GM19328 (cell line): ENCODE measurements around the gene ZNF763.
"Not testable (repeated sequence)": the region's sequence is repeated elsewhere in the genome, so short reads cannot be mapped to it uniquely, and the experiment has no call there.

Experiments
- ATAC-seq: cut with Tn5 transposase; IDR thresholded peaks from one replicate; pipeline ENCODE4 v1.9.1; 2021; ENCODE audit warnings: mild to moderate bottlenecking, moderate library complexity; ENCODE audit not compliant: unreplicated experiment

ZNF763 gene

DNA sequence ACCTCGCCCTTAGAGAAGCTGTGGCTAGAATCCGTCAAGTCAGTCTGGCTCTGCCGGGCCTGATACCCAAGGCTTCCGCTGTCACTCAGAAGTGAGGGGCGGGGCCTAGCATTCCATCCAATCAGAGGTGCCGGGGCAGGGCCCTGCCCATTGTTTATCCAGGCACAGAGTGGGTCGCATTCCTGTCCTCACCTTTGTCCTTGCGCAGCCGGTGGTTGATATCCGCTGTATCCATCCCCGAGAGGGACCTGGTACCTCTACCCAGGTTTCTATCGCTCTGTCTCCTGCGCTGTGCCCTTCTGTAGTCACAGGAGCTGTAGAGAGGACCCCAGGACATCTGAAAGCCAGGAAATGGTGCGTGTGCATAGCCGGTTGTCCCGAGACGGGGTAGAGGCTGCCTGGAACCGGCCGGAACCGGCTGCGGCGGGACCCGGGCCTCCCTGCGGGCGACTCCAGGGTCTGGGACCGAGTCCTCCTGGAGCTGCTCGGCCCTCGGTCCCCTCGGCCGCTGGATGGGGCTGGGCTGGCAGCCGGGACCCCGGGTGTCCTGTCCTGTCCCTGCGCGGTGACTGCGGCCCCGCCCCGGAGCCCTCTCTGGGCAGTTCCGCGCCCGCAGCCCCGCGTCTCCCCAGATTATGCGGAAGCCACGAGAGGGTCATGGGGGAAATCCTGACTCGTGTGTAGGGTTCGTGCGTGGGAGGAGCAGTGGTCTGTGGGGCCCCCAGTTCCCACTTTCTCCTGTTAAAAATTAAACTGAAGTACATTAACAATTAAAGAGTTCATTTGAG, at the start of gene ZNF763:
Gene ZNF763 (plus strand): TSS at position 183 of the 788 bp plus-strand sequence. CDS start 169 bp downstream, at position 352.
- ATAC-seq = peak; percentile 90

DNA sequence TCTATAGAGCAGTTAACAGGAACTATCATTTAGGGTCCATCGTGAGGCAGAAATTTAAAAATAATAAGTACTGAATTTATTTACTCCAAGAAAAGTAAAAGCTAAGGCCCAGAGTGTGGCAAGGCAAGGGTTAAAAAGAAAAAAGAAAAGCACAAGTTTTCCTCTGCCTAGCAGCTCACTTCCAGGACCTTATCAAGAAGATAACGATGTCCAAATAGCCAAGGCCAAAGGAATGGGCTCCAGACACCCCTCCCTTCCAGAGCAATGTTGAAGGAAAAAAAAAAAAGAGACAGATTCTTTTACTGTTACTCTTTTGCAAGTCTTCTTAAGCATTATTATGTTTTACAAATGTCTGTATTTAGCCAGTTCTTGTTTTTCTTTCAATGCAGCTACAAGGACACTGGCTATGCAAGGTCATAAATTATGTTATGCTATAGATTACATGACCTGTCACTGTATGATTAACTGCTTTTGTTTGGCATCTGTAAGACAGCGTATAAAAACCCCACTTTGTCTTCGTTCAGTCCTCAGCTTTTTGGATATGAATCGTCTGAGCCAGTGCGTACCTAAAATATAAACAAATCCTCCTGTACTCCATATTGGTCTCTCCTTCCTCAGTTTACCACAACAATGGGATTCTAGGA, 42.9 kb upstream of the ZNF763 start:
- ATAC-seq = no peak

DNA sequence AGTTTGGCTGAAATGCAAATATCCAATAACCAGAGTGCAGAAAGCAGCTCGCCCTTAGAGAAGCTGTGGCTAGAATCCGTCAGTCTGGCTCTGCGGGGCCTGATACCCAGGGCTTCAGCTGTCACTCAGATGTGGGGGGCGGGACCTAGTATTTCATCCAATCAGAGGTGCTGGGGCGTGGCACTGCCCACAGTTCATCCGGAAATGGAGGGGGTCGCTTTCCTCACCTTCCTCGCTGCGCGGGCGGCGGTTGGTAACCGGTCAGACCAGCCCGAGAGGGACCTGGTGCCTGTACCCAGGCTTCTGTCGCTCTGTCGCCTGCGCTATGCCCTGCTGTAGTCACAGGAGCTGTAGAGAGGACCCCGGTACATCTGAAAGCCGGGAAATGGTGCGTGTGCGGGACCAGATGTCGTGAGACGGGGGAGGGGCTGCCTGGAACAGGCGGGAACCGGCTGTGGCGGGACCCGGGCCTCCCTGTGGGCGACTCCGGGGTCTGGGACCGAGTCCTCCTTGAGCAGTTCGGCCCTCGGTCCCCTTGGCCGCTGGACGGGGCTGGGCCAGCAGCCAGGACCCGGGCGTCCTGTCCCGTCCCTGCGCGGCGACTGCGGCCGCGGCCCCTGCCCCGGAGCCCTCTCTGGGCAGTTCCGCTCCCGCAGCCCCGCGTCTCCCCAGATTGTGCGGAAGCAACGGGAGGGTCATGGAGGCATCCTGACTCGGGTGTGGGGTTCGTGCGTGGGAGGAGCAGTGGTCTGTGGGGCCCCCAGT, 39.8 kb upstream of the ZNF763 start, which contains the start of gene ZNF700:
Gene ZNF700 (plus strand): TSS at position 222 of the 765 bp plus-strand sequence. CDS start 104 bp downstream, at position 326.
- peak; percentile 85 for ATAC-seq

DNA sequence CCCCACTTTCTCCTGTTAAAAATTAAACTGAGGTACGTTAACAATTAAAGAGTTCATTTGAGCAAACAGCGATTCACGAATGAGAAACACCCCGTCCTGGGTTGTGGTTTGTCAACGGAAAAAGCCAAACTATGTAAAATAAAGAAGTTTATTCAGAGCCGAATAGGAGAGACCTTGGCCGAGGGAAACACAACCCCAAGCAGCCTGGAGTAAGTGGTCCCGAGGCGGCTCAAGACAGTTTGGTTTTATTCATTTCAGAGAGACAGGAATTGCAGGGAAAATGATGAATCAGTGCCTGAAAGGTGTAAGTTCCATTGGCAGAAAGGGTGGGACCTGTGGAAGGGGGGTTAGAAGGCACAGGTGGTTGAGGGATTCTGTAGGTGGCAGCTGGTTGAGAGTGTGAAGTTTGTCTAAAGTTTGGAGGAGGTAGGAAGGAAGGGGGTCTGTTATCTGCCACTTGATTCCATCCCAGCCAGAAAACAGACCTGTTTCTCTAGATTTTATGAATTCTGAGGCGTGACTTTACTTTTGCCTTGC, 39.1 kb upstream of the ZNF763 start:
- ATAC-seq = not testable (repeated sequence)

DNA sequence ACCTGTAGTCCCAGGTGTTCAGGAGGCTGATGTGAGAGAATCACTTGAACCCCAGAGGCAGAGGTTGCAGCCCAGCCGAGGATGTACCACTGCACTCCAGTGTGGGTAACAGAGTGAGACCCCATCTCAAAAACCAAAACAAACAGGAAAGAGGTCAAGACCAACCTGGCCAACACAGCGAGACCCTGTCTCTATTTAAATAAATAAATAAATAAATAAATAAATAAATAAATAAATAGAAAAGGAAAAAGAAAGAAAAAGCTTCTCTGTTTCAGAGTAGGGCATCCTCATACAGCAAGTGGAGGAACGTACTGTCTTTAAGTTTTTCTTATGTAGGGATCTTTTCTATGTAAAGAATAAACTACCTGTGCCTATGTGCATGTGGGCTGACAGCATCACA, 37.6 kb upstream of the ZNF763 start:
- ATAC-seq = no peak

DNA sequence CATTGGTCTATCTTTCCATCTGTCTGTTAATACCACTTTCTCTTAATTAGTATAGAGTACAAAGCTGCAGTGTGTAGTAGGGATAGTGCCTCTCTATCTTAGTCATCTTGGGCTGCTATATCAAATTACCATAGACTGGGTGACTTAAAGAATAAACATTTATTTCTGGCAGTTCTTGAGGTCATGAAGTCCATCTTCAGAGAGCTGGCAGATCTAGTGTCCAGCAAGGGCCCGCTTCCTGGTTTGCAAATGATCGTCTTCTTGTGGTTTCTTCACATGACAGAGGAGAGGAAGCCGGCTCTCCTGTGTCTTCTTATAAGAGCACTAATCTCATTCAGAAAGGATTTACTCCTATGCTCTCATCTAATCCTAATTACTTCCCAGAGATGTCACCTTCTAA, 33.8 kb upstream of the ZNF763 start:
- no peak for ATAC-seq

DNA sequence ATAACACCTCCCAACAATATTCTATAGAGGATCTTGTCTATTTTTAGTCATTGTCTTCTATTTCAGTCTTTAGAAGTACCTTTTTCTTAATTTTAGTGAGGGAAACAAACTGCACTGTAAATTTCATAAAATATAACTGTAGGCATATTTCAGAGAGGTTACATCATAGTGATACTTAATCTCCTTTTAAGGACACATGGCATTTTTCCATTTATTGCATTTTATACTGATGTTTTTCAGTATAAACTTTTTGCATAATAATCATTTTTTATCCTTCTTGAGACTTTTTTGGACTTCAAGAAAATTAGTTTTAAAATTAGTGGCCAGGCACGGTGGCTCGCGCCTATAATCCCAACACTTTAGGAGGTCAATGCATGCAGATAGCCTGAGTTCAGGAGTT, 33.3 kb upstream of the ZNF763 start:
- no peak for ATAC-seq

DNA sequence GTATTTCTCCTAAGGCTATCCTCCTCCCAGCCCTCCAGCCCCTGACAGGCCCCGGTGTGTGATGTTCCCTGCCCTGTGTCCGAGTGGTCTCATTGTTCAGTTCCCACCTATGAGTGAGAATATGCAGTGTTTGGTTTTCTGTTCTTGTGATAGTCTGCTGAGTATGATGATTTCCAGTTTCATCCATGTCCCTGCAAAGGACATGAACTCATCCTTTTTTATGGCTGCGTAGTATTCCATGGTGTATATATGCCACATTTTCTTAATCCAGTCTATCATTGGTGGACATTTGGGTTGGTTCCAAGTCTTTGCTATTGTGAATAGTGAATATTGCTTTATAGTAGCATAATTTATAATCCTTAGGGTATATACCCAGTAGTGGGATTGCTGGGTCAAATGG, 29.0 kb upstream of the ZNF763 start:
- ATAC-seq = not testable (repeated sequence)

DNA sequence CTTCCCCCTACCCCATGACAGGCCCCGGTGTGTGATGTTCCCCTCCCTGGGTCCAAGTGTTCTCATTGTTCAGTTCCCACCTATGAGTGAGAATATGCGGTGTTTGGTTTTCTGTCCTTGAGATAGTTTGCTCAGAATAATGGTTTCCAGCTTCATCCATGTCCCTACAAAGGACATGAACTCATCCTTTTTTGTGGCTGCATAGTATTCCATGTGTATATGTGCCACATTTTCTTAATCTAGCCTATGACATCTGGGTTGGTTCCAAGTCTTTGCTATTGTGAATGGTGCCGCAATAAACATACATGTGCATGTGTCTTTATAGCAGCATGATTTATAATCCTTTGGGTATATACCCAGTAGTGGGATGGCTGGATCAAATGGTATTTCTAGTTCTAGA, 26.5 kb upstream of the ZNF763 start:
- not testable (repeated sequence) for ATAC-seq

DNA sequence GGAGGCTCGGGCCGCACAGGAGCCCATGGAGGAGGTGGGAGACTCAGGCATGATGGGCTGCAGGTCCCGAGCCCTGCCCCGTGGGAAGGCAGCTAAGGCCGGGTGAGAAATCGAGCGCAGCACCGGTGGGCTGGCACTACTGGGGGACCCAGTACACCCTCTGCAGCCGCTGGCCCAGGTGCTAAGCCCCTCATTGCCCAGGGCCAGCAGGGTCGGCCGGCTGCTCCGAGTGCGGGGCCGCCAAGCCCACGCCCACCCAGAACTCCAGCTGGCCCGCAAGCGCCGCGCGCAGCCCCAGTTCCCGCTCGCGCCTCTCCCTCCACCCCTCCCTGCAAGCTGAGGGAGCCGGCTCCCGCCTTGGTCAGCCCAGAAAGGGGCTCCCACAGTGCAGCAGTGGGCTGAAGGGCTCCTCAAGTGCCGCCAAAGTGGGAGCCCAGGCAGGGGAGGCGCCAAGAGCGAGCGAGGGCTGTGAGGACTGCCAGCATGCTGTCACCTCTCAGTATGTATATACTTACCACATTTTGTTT, 23.4 kb upstream of the ZNF763 start:
- not testable (repeated sequence) for ATAC-seq

DNA sequence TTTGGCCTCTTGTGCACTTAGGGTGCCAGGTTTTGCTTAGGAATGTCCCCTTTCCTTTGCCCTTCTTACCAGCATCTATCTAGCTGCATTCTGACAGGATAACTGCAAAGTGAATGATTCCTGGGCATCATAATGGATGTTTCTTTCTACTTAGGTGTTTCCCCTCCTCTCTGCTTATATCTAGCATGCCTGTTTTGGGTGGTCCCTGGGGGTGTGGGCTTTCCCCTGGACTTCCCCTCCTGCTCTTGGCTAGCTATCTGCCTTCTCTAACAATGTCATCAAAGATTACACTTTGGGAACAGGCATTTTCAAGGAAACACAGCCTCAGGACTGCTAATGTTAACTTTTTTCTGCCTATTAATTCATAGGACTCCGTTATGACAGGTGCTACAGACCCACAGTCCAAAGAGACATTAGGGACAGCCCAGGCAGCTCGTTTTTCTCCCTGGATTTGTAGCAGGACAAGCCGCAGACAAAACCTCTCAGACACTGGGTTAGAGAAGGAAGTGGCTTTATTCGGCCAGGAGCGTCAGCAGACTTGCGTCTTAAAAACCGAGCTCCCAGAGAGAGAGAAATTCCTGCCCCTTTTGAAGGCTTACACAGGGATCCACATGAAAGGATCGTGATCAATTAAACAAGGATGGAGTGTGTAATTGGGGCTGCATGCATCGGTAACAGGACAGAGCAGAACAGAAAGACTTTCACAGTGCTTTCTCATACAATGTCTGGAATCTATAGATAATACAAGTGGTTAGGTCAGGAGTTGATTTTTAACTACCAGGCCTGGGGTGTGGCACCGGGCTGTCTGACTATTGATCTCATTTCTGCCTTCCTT, 22.6 kb upstream of the ZNF763 start:
- no peak for ATAC-seq

DNA sequence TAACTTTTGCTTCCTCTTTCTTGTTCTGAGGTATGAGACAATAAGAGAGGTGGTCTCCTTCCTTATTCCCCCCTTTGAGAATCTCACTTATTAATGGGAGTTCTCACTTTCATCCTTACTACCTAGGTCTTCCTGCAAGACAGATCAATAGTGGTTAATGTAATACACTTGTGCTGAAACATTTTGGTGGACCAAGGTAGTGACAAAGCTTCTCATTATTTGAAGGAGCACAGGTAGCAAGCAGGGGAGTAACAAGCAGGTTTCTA, 22.1 kb upstream of the ZNF763 start:
- ATAC-seq = no peak

DNA sequence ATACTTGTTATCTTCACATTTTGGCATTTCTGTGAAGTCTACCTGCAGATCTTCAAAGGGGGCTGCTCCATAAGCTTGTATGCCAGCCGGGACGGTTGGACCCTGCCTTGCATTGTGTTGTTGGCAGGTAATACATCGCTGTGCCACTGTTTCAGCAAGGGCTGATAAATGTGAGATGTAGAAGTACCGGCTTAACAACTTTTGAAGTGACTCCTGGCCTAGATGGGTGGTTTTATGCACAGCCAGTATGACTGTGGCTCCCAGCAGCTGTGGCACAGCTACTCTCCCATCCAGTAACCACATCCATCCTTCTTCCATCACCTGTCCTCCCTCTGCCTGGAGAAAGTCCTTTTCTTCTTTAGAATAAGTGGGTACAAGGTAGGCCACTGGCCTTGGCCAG, 20.2 kb upstream of the ZNF763 start:
- ATAC-seq = no peak

DNA sequence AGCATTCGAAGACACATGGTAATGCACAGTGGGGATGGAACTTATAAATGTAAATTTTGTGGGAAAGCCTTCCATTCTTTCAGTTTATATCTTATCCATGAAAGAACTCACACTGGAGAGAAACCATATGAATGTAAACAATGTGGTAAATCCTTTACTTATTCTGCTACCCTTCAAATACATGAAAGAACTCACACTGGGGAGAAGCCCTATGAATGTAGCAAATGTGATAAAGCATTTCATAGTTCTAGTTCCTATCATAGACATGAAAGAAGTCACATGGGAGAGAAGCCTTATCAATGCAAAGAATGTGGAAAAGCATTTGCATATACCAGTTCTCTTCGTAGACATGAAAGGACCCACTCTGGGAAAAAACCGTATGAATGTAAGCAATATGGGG, 16.2 kb upstream of the ZNF763 start:
- ATAC-seq = no peak

DNA sequence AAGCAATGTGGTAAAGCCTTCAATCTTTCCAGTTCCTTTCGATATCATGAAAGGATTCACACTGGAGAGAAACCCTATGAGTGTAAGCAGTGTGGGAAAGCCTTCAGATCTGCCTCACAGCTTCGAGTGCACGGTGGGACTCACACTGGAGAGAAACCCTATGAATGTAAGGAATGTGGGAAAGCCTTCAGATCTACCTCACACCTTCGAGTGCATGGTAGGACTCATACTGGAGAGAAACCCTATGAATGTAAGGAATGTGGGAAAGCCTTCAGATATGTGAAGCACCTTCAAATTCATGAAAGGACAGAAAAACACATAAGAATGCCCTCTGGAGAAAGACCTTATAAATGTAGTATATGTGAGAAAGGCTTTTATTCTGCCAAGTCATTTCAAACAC, 15.6 kb upstream of the ZNF763 start:
- ATAC-seq = no peak

DNA sequence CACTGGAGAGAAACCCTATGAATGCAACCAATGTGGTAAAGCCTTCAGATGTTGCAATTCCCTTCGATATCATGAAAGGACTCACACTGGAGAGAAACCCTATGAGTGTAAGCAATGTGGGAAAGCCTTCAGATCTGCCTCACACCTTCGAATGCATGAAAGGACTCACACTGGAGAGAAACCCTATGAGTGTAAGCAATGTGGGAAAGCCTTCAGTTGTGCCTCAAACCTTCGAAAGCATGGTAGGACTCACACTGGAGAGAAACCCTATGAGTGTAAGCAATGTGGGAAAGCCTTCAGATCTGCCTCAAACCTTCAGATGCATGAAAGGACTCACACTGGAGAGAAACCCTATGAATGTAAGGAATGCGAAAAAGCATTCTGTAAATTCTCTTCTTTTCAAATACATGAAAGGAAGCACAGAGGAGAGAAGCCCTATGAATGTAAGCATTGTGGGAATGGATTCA, 15.2 kb upstream of the ZNF763 start:
- ATAC-seq = not testable (repeated sequence)

DNA sequence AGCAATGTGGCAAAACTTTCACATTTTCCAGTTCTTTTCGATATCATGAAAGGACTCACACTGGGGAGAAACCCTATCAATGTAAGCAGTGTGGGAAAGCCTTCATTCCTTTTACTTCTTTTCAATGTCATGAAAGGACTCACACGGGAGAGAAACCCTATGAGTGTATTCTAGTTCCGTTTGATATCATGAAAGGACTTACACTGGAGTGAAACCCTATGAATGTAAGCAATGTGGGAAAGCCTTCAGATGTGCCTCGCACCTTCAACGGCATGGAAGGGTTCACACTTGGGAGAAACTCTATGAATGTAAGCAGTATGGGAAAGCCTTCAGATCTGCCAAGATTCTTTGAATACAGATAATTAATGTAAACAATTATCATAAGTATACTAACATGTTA, 14.5 kb upstream of the ZNF763 start:
- ATAC-seq = no peak

DNA sequence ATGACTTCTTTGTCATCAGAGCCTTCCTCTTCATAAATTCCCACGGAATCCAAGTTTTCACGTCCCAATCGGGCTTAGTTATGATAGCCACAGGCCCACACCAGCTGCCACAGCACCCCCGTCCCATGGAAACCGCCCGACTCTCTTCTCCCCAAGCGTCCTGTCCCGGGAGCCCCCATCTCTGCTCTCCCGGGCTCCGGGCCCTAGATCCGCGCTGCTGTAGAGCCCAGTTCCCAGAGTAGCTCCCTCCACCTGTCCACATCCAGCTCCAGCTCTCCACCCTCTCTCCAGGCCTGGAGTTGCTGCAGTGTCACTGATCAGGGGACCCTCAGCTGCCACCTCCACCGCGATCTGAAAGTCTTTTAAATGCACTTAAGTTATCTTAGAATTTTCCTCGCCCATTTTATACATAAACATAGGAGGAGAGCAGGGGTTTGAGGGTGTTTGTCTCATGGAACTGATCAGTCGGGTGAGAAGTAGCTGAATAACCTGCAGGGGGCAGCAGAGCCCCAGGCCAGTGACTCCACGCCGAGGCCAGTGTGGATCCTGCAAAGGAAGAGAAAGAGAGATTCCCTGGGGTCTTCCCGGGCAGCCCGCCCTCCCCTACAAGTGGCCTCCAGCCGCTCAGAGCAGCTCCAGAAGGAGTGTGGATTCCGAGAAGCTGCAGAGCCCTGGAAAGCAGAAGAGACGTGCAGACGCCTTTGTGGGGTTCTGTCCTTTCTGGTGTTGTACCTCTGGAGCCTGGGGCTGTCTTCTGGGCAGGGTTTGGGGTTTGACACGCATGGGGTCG, 1.1 kb upstream of the ZNF763 start:
- ATAC-seq = no peak

DNA sequence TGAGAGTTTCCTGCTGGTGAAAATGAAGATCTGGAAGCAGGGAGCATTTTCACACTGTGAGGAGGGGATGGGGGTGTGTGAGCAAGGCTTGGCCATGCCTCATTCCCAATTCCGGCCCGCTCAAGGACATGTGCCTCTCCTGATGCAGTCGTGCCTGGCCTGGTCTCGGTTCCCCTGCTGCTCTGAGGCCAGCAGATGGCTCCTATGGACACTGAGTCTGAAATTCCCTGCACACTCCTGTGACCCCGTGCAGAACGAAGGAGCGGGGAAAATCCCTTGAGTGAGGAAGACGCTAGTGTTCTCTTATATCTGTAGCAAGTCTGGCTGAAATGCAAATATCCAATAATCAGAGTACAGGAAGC, 363 bp upstream of the ZNF763 start:
- ATAC-seq = no peak

DNA sequence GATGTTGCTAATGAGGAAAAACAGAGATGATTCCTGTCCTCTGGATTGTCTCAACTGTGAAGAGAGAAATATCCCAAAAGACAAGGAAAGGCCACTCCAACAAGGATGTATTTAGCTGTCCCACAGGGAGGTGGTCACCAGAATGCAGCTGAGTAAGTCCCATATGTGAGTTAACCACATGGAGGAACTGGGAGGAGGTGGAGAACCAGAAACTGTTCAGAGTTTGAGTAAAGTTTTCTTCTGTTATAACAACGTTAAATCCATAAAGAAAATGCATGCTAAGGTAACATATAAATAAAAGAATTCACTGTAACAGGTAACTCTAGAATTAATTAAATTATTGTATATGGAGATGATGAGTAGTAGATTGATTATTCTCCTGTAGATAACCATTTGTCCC, 5.3 kb downstream of the ZNF763 start:
- ATAC-seq = no peak
